GM12878 (cell line): ENCODE measurements around the gene CACNA1S. TPM values are rescaled to one million over a fixed set of nuclear protein-coding genes. Genes with fewer than 3 reads are reported as not detected.

Experiments
- ATAC-seq: fragments of 200-7000 bp; cut with Tn5 transposase; 3 replicates; pipeline ENCODE4 v1.9.1; 2020; ENCODE audit warnings: mild to moderate bottlenecking, moderate library complexity
- BruUV-seq: library from RNA; stranded (reverse); fragments of 400-500 nt; replicated peaks from 2 replicates; lab custom pipeline; 2021; lab: Mats Ljungman, UMichigan
- CTCF ChIA-PET: fragments of 300-600 bp; sonication (Branson Sonifier 250); formaldehyde crosslinking; extraction: SDS; loops from one replicate; lab custom pipeline; 2021; ENCODE audit warnings: inconsistent platforms; lab: Yijun Ruan, JAX
- POLR2A ChIA-PET: fragments of 350-600 bp; formaldehyde crosslinking; extraction: SDS; loops from one replicate; lab custom pipeline; 2021; ENCODE audit warnings: inconsistent platforms; lab: Charles Lee
- RAD21 ChIA-PET: fragments of 300-600 bp; sonication (Branson Sonifier 250); formaldehyde crosslinking; loops from one replicate; lab custom pipeline; 2023; ENCODE audit warnings: antibody characterized with exemption; ENCODE audit not compliant: unreplicated experiment; lab: Charles Lee
- SMC1A ChIA-PET: fragments of 300-600 bp; sonication (Branson Sonifier 250); formaldehyde crosslinking; loops from one replicate; lab custom pipeline; 2023; ENCODE audit not compliant: unreplicated experiment, uncharacterized antibody; lab: Charles Lee
- DNase-seq: peaks from one replicate; pipeline ENCODE4 v3.0.0-alpha.2; 2011; ENCODE audit warnings: low read depth, low spot score
- FAIRE-seq: peaks from 3 replicates; lab custom pipeline; 2011; peaks lifted over from hg19 to GRCh38; lab: Jason Lieb, UNC
- H2AFZ ChIP-seq: 2 replicates; pipeline ENCODE4 v1.6.0; 2011; ENCODE audit warnings: low read depth, low read length, control low read depth; ENCODE audit not compliant: control insufficient read depth
- H3K27ac ChIP-seq: 2 replicates; pipeline ENCODE4 v1.5.1; 2011; ENCODE audit warnings: control low read depth; ENCODE audit not compliant: control insufficient read depth, insufficient read depth
- H3K27me3 ChIP-seq, 2 experiments: replicated peaks in 1 of 2; 2 replicates each; pipeline versions ENCODE4 v1.6.0 to v1.6.1; 2011; ENCODE audit warnings: low read length in 1 of 2; ENCODE audit not compliant: control insufficient read depth in 2 of 2, insufficient read depth in 2 of 2
- H3K36me3 ChIP-seq, 2 experiments: 2 replicates each; pipeline ENCODE4 v1.5.1; 2011; ENCODE audit warnings: low read length in 1 of 2; ENCODE audit not compliant: control insufficient read depth in 2 of 2, insufficient read depth in 2 of 2
- H3K4me1 ChIP-seq: 2 replicates; pipeline ENCODE4 v1.6.1; 2011; ENCODE audit warnings: mild to moderate bottlenecking, low read length, moderate library complexity, mixed read lengths; ENCODE audit not compliant: control insufficient read depth, insufficient read depth
- H3K4me2 ChIP-seq: 2 replicates; pipeline ENCODE4 v1.6.0; 2011; ENCODE audit warnings: control low read depth; ENCODE audit not compliant: control insufficient read depth, insufficient read depth
- H3K4me3 ChIP-seq: fragments of 200-600 bp; sonication (generic); 2 replicates; pipeline ENCODE4 v1.5.1; 2016
- H3K79me2 ChIP-seq: 2 replicates; pipeline ENCODE4 v1.6.0; 2011; ENCODE audit warnings: low read length; ENCODE audit not compliant: control insufficient read depth, insufficient read depth
- H3K9ac ChIP-seq: 2 replicates; pipeline ENCODE4 v1.8.0; 2011; ENCODE audit warnings: low read length, control low read depth, mixed read lengths; ENCODE audit not compliant: control insufficient read depth, insufficient read depth
- H3K9me3 ChIP-seq: replicated peaks from 3 replicates; pipeline ENCODE4 v1.5.1; 2011; ENCODE audit warnings: mild to moderate bottlenecking, low read length; ENCODE audit not compliant: control insufficient read depth, insufficient read depth
- H4K20me1 ChIP-seq: 2 replicates; pipeline ENCODE4 v1.6.0; 2011; ENCODE audit not compliant: control insufficient read depth, insufficient read depth
- CBX3 ChIP-seq: fragments of 200-600 bp; sonication (generic); IDR thresholded peaks from 2 replicates; pipeline ENCODE4 v1.6.1; 2016; ENCODE audit warnings: low read depth, borderline replicate concordance
- CHD4 ChIP-seq: fragments of 200-600 bp; sonication (generic); IDR thresholded peaks from 2 replicates; pipeline ENCODE4 v1.6.1; 2016; ENCODE audit warnings: mild to moderate bottlenecking
- CTCF ChIP-seq, 3 experiments: IDR thresholded peaks in 2 of 3; conservative IDR thresholded peaks in 1 of 3; 2 replicates each; pipeline ENCODE4 v1.5.1; 2011; ENCODE audit warnings: low read depth in 3 of 3, low read length in 3 of 3, mild to moderate bottlenecking in 3 of 3, control low read depth in 2 of 3, moderate library complexity in 2 of 3, inconsistent platforms in 1 of 3, mixed read lengths in 1 of 3; ENCODE audit not compliant: control insufficient read depth in 2 of 3, insufficient read depth in 1 of 3; ENCODE audit errors: extremely low read depth in 1 of 3
- FOXK2 ChIP-seq: fragments of 450-650 bp; IDR thresholded peaks from 2 replicates; pipeline ENCODE4 v1.6.1; 2017; ENCODE audit warnings: mild to moderate bottlenecking, moderate library complexity
- NFXL1 ChIP-seq: fragments of 450-650 bp; IDR thresholded peaks from 2 replicates; pipeline ENCODE4 v1.6.1; 2017; ENCODE audit warnings: antibody characterized with exemption, mild to moderate bottlenecking, borderline replicate concordance
- POU2F2 ChIP-seq: IDR thresholded peaks from 3 replicates; pipeline ENCODE4 v1.6.1; 2011; ENCODE audit warnings: low read depth, mild to moderate bottlenecking, low read length, borderline replicate concordance
- RFX5 ChIP-seq: IDR thresholded peaks from 2 replicates; pipeline ENCODE4 v1.6.1; 2011; ENCODE audit warnings: low read depth, low read length, improper control_type of control experiment
- SRF ChIP-seq, 2 experiments: IDR thresholded peaks; 2 replicates each; pipeline ENCODE4 v1.6.1; 2011; ENCODE audit warnings: low read depth in 2 of 2, low read length in 2 of 2, mild to moderate bottlenecking in 1 of 2, moderate library complexity in 1 of 2
- TCF12 ChIP-seq: IDR thresholded peaks from 2 replicates; pipeline ENCODE4 v1.6.1; 2011; ENCODE audit warnings: low read depth, mild to moderate bottlenecking, low read length
- WGBS: methylation state at CpG from one replicate; pipeline ENCODE4 v1.1.6; 2016; ENCODE audit warnings: low lambda C conversion rate; ENCODE audit not compliant: insufficient replicate concordance, insufficient coverage; ENCODE audit errors: missing lambda C conversion rate; 5-methylcytosine and 5-hydroxymethylcytosine counted together
- in situ Hi-C: fragments of 300-500 bp; cut with MboI; formaldehyde crosslinking; loops from 9 replicates; pipeline ENCODE4 v1.14.3; 2018; ENCODE audit warnings: mixed read lengths
- intact Hi-C: fragments of 100-400 bp; cut with micrococcal nuclease; formaldehyde crosslinking; loops from one replicate; pipeline ENCODE4 v1.14.2; 2022; ENCODE audit not compliant: unreplicated experiment
- polyA plus RNA-seq, 11 experiments: library from polyadenylated mRNA; depleted of rRNA in 4 of 11; unstranded in 6 of 11; stranded (reverse) in 5 of 11; fragments of >200 nt; fragmentation: Nextera tagmentation in 4 of 11; fragmentation: Illumina TruSeq in 1 of 11; extraction: Ambion mirVana in 4 of 11; extraction: Trizol in 1 of 11; gene quantifications; 1 replicate in 1 of 11; 2 replicates in 10 of 11; pipeline versions ENCODE4 v1.2.1 to v1.2.3, GENCODE V29; 2011 to 2016; ENCODE audit warnings: inconsistent platforms in 2 of 11, missing spikeins in 2 of 11, low read depth in 1 of 11
- total RNA-seq, 4 experiments: library from RNA; depleted of rRNA in 3 of 4; stranded (reverse); fragments of >200 nt in 3 of 4; fragmentation: Illumina TruSeq in 1 of 4; extraction: Trizol in 1 of 4; gene quantifications; 2 replicates each; pipeline versions ENCODE4 v1.2.1 to v1.2.3, GENCODE V29; 2013 to 2021

The CACNA1S gene
- total and polyA plus RNA-seq, 10 of the 15 experiments (the other 5 are each of a cell fraction or from before 2014, with no cell fraction given): under 0.01 to 0.04 (median 0.02) TPM; not detected in 6

- TF ChIP-seq CTCF (IDR thresholded peaks at IDR 0.05 in 2 of 3, conservative IDR thresholded peaks at IDR 0.05 in 1 of 3; ENCODE audit: control insufficient read depth in 2 of 3, extremely low read depth in 1 of 3, insufficient read depth in 1 of 3, low read depth in 3 of 3, low read length in 3 of 3) (no peak), CBX3 (no peak), TCF12 (no peak), FOXK2 (no peak), SRF (IDR thresholded peaks at IDR 0.05; ENCODE audit: low read depth in 2 of 2, low read length in 2 of 2) (no peak), RFX5 (no peak)
- TF ChIP-seq, all 136 proteins: peak for 0
These were observed 35.3 kb upstream of the CACNA1S start (continued) for GRCh38 chr1:201147396-201148015.

DNA sequence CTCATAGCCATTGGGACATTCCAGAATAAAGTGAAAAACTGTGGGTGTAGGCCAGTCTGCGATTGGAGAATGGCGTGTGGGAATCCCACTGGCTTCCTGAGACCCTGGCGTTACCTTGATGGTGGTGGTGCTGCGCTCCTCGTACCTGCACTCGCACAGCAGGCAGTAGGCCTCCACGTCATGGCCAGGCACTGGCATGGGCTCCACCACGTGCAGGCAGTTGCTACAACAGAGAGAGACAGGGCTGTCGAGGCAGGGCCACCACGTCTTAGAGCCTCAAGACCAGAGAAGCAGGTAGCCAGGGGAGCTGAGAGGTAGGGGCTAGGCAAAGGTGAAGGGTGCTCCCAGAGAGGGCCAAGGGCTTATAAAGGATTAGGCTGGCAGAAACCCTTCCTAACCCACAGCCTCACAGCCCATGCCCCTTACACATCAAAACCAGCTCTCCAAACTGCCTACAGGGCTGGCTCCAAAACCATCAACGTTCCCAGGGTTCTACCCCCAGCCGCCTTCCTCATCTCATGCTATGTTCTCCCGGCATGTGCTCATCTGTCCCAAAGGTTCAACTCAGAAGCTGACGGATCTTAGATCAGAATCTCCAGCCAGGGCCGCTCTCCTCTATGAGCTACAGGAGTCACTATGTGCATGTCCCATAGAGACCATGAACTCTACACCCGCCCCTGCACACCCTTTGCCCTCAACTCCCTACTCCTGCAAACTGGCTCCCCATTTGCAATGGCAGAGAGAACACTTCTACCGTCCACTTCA, 34.6 kb upstream of the CACNA1S start:
- TF ChIP-seq POU2F2: no peak
- no peak for TF ChIP-seq CHD4
- no peak for TF ChIP-seq NFXL1
- TF ChIP-seq, all 136 proteins: peak for 0
- Histone ChIP-seq H4K20me1 (no peaks in the 10 kb centered on the region), H3K4me2 (no peak overlapping the region), H3K36me3 (peaks cover 4% of the 10 kb centered on the region in 2 experiments; a peak in 3 of 4 replicates), H3K79me2 (no peaks in the 10 kb centered on the region), H3K4me1 (no peaks in the 10 kb centered on the region), H3K9me3 (no peaks in the 10 kb centered on the region), H2AFZ (no peak overlapping the region), H3K4me3 (no peak overlapping the region), H3K27me3 (no peaks in the 10 kb centered on the region), H3K27ac (no peak overlapping the region), H3K9ac (no peak overlapping the region)
- ChIA-PET POLR2A (no interaction called here), SMC1A (no interaction called here), RAD21 (no interaction called here), CTCF (interaction anchor here (0.7 to 0.9 kb wide), 2 partner anchors 72 to 75 kb away, joined by 3 read pairs; no protein-coding TSS in a partner anchor)
- in situ Hi-C loops: no loop called here
- ATAC-seq: no peak
- FAIRE-seq: no peak
- 84% methylated on average over 17 of the region's 17 CpGs for WGBS
- intact Hi-C loops: no loop called here
- BruUV-seq: no TSS peak
- no peak for DNase-seq
